ENCODE results near the gene CHAC1.

The CHAC1 gene

GRCh38 chr15:40952901-40953712, at the start of gene CHAC1:
CHAC1 (plus strand) TSS chr15:40953471; CDS start chr15:40953584, 113 bp downstream.
- ChIA-PET POLR2A (interaction anchor here (0.5 to 3.7 kb wide), 22 partner anchors 10 to 278 kb away, joined by 3 to 54 read pairs (median 4); partner anchors contain the start of genes CHP1, DLL4, EXD1 and VPS18), CTCF (interaction anchor here (0.7 to 6.7 kb wide), 10 partner anchors 11 to 277 kb away, joined by 3 to 115 read pairs (median 4); partner anchors contain the start of genes CHP1, DLL4, EXD1 and VPS18)
- peak within 1 kb of the TSS; percentile 96 for H3K4me3 ChIP-seq (ENCODE audit: low read depth, low read length)
- no peak for TF ChIP-seq CTCF (IDR thresholded peaks at IDR 0.05; ENCODE audit: insufficient read depth, low read length, missing control alignments)
- DNase-seq (ENCODE audit: low read depth, low spot score): peak; percentile 86

GRCh38 chr15:40904552-40905201, 48.6 kb upstream of the CHAC1 start:
- ChIA-PET CTCF (interaction anchor here (0.6 to 20.5 kb wide), 37 partner anchors 9 to 561 kb away, joined by 3 to 498 read pairs (median 5); partner anchors contain the start of genes DLL4, NUSAP1, OIP5 and VPS18), POLR2A (interaction anchor here (0.5 to 2.8 kb wide), 4 partner anchors 10 to 376 kb away, joined by 3 to 9 read pairs (median 3); partner anchors contain the start of genes CHAC1 and VPS18)
- no peak for DNase-seq (ENCODE audit: low read depth, low spot score)
- no peak for TF ChIP-seq CTCF (IDR thresholded peaks at IDR 0.05; ENCODE audit: insufficient read depth, low read length, missing control alignments)
- H3K4me3 ChIP-seq (ENCODE audit: low read depth, low read length): no peak overlapping the region

- peak; percentile 65 for DNase-seq (ENCODE audit: low read depth, low spot score)
- CTCF ChIA-PET: interaction anchor here (0.5 to 20.5 kb wide), 38 partner anchors 10 to 426 kb away, joined by 3 to 498 read pairs (median 4); partner anchors contain the start of genes CHAC1, DLL4, NUSAP1 and OIP5
- POLR2A ChIA-PET: interaction anchor here (0.5 to 1.4 kb wide), 6 partner anchors 10 to 210 kb away, joined by 3 to 8 read pairs (median 4); partner anchors contain the start of genes CHAC1 and INO80
Measured at GRCh38 chr15:40906091-40906990, 46.9 kb upstream of the CHAC1 start.

GRCh38 chr15:40906991-40907802, 46.1 kb upstream of the CHAC1 start:
- H3K4me3 ChIP-seq (ENCODE audit: low read depth, low read length): peak overlapping the region; percentile 41; the same call in 1 of the 2 replicates
- no peak for DNase-seq (ENCODE audit: low read depth, low spot score)
- ChIA-PET POLR2A (interaction anchor here (0.9 kb wide), 1 partner anchor 34 kb away, joined by 3 read pairs; no protein-coding TSS in a partner anchor), CTCF (interaction anchor here (0.5 to 20.5 kb wide), 23 partner anchors 10 to 425 kb away, joined by 3 to 498 read pairs (median 9); partner anchors contain the start of genes CHAC1, DLL4, NUSAP1 and OIP5)
- TF ChIP-seq CTCF (IDR thresholded peaks at IDR 0.05; ENCODE audit: insufficient read depth, low read length, missing control alignments): no peak

More at GRCh38 chr15:40906091-40906990, 46.9 kb upstream of the CHAC1 start:
- peak overlapping the region; percentile 41 for H3K4me3 ChIP-seq (ENCODE audit: low read depth, low read length)
- peak; percentile 87 for TF ChIP-seq CTCF (IDR thresholded peaks at IDR 0.05; ENCODE audit: insufficient read depth, low read length, missing control alignments)

GRCh38 chr15:40908095-40908494, 45.2 kb upstream of the CHAC1 start:
- H3K4me3 ChIP-seq (ENCODE audit: low read depth, low read length): no peak overlapping the region
- ChIA-PET POLR2A (interaction anchor here (0.9 kb wide), 1 partner anchor 33 kb away, joined by 3 read pairs; no protein-coding TSS in a partner anchor), CTCF (interaction anchor here (1.0 to 20.5 kb wide), 12 partner anchors 9 to 424 kb away, joined by 3 to 498 read pairs (median 8); partner anchors contain the start of genes DLL4, NUSAP1, OIP5 and VPS18)
- DNase-seq (ENCODE audit: low read depth, low spot score): no peak
- no peak for TF ChIP-seq CTCF (IDR thresholded peaks at IDR 0.05; ENCODE audit: insufficient read depth, low read length, missing control alignments)
